ENCODE measurements around the gene IL1B.

The IL1B gene

DNA sequence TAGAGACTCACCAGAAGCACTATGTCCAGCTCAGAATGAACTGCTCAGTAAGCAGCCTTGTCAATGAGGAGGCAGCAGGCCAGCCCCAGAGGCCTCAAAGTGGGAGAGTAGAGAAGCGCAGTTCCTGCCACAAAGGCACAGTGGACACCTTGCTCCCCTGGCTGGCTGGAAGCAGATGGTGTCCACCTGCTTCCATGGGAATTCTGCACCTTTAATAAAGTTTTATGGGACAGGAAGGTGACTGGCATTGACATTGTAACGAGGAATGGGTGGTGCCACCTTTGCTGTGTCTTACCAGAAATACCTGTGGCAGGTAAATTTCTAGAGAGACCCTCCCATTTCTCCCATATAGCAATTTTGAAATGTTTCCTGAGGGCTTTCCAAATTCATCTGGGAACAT, 6.7 kb upstream of the IL1B start:
- peaks cover 45 to 85% (median 51%) of the 10 kb centered on the region in 10 experiments for H3K4me1 ChIP-seq
- peak overlapping the region in 9 of 11 experiments; percentile 14 to 98 (median 89); a peak in 13 of 22 replicates for H3K4me2 ChIP-seq
- no peaks in the 10 kb centered on the region for H3K27me3 ChIP-seq
- no peak overlapping the region for H3K9ac ChIP-seq
- H3K36me3 ChIP-seq: peaks cover 0 to 15% (median 0%) of the 10 kb centered on the region in 11 experiments; a peak in 4 of 22 replicates
- no peak for TF ChIP-seq Cebpa-rat (IDR thresholded peaks at IDR 0.05)
- no peaks in the 10 kb centered on the region for H4K20me1 ChIP-seq
- peak overlapping the region; percentile 34 to 98 (median 96); a peak in 21 of 22 replicates for H3K27ac ChIP-seq
- H3K4me3 ChIP-seq: no peak overlapping the region; a peak in 1 of 20 replicates
- H3K9me3 ChIP-seq (replicated peaks in 1 of 11): peaks cover 12 to 96% (median 80%) of the 10 kb centered on the region in 11 experiments; a peak in 21 of 22 replicates

DNA sequence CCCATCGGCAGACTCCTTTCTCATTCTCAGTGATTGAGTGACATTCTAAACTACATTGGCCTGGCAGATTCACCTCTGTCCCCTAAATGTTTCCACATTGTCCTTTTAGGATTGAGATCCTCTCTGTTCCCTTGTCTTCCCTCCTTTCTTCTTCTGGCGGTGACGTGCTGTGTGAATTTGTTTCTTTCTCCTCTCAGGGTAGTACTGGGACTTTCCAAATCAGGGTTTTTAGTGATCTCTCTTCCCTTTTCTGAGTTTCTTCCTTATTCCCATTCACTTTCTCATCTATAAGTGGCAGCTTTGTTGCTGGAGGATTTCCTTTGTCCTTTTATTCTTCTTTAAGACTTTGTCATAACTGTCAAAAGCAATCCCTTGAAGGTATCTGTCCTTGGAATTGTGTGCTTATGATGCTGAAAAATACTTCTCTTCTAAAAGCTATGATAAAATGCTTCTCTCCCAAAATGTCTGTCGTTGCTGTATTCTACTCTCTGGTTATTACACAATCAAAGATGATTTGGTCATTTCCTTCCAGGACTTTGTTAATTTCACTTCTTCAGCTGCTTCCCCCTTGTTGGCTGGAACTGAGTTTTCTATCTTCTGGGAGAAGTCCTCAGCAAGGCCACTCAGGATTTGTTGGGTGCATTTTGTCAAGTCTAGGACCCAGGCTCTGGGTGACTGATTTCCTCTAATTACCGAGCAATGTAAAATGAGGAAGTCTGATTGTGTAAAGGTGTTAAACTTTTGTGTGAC, 4.9 kb upstream of the IL1B start:
- no peaks in the 10 kb centered on the region for H4K20me1 ChIP-seq
- H3K4me1 ChIP-seq: peaks cover 63 to 97% (median 68%) of the 10 kb centered on the region in 10 experiments
- no peaks in the 10 kb centered on the region for H3K27me3 ChIP-seq
- H3K9me3 ChIP-seq (replicated peaks in 1 of 11): peaks cover 12 to 96% (median 77%) of the 10 kb centered on the region in 11 experiments; a peak in 21 of 22 replicates
- peak overlapping the region; percentile 14 to 98 (median 89) for H3K4me2 ChIP-seq
- peak; percentile 14 to 90 (median 74); a peak in 18 of 22 replicates for TF ChIP-seq Cebpa-rat (IDR thresholded peaks at IDR 0.05)
- H3K27ac ChIP-seq: peak overlapping the region; percentile 81 to 98 (median 96)
- peaks cover 0 to 27% (median 0%) of the 10 kb centered on the region in 11 experiments; a peak in 9 of 22 replicates for H3K36me3 ChIP-seq
- H3K4me3 ChIP-seq: peak overlapping the region in 4 of 10 experiments; percentile 4 to 45 (median 24); a peak in 5 of 20 replicates
- H3K9ac ChIP-seq: peak overlapping the region; percentile 63 to 86 (median 79)

DNA sequence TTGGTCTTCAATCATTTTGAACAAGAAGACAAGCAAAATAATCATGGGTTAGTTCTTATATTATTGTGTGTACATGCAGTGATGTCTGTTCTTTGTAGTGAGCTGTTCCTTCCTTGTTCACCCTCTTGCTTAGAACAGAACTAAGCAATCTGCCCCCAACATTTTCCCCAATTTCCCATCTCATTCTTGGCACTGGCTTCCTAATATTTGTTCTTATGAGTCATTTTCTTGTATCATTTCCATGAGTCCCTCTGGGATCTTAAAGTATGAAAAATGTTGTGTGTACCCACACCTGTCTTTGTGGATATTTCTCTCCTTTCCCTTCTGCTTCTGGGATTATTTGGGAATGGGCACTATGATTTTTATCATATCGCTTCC, 3.5 kb upstream of the IL1B start:
- peaks cover 8 to 33% (median 14%) of the 10 kb centered on the region in 11 experiments for H3K36me3 ChIP-seq
- H3K9me3 ChIP-seq (replicated peaks in 1 of 11): peaks cover 0 to 96% (median 75%) of the 10 kb centered on the region in 11 experiments; a peak in 18 of 22 replicates
- no peak for TF ChIP-seq Cebpa-rat (IDR thresholded peaks at IDR 0.05)
- H3K27ac ChIP-seq: peak overlapping the region; percentile 81 to 98 (median 96)
- no peaks in the 10 kb centered on the region for H3K27me3 ChIP-seq
- H3K4me2 ChIP-seq: peak overlapping the region; percentile 69 to 98 (median 89)
- H4K20me1 ChIP-seq: peaks cover 0 to 14% (median 0%) of the 10 kb centered on the region in 11 experiments; a peak in 3 of 22 replicates
- peak overlapping the region in 8 of 10 experiments; percentile 6 to 45 (median 30); a peak in 13 of 20 replicates for H3K4me3 ChIP-seq
- H3K9ac ChIP-seq: peak overlapping the region; percentile 63 to 86 (median 79); a peak in 20 of 22 replicates
- H3K4me1 ChIP-seq: peaks cover 77 to 98% (median 81%) of the 10 kb centered on the region in 10 experiments

DNA sequence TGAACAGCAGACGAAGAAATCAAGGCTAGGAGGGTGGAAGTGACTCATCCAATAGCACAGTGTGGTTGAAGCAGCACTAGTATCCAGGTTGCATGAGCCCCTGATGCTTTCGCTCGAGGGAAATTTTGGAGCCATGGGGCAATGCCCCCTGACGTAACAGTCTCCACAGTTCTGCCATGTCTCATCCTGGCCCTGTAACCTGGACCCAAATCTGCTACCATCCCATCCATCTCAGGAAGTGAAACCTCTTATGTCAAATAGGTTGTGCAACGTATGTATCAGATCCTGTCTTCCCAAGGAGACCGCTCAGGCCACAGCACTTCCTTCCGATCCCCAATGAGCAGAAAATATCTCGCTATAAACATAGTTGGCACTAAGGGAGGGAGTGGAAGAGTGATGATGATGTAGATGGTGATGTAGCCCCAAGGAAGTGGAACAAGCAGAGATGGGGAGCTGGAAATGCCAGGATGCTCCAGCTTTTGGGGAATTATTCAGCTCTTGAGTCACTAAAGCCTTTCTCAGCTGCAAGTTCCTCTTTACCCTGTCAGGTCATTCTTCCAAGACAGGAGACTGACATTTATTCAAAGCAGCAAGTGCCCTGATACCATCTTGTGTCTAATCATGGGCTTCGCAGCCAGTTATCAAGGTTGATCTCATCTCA, 3.0 kb upstream of the IL1B start:
- peak overlapping the region; percentile 69 to 98 (median 89) for H3K4me2 ChIP-seq
- TF ChIP-seq Cebpa-rat (IDR thresholded peaks at IDR 0.05): peak; percentile 94 to 100 (median 99)
- no peaks in the 10 kb centered on the region for H3K27me3 ChIP-seq
- H3K27ac ChIP-seq: peak overlapping the region; percentile 81 to 98 (median 96)
- H3K9ac ChIP-seq: peak overlapping the region; percentile 63 to 86 (median 79); a peak in 21 of 22 replicates
- H4K20me1 ChIP-seq: peaks cover 0 to 19% (median 0%) of the 10 kb centered on the region in 11 experiments; a peak in 5 of 22 replicates
- peaks cover 0 to 96% (median 75%) of the 10 kb centered on the region in 11 experiments; a peak in 18 of 22 replicates for H3K9me3 ChIP-seq (replicated peaks in 1 of 11)
- H3K4me3 ChIP-seq: peak overlapping the region in 7 of 10 experiments; percentile 11 to 77 (median 32); a peak in 11 of 20 replicates
- H3K4me1 ChIP-seq: peaks cover 81 to 98% (median 85%) of the 10 kb centered on the region in 10 experiments
- H3K36me3 ChIP-seq: peaks cover 13 to 38% (median 19%) of the 10 kb centered on the region in 11 experiments

GRCh38 chr2:112836163-112836560, 417 bp downstream of the IL1B start:
- Histone ChIP-seq H4K20me1 (peaks cover 0 to 53% (median 0%) of the 10 kb centered on the region in 11 experiments; a peak in 6 of 22 replicates), H3K27ac (peak overlapping the region; percentile 72 to 98 (median 96)), H3K4me1 (peaks cover 81 to 100% (median 99%) of the 10 kb centered on the region in 10 experiments), H3K36me3 (peaks cover 41 to 72% (median 53%) of the 10 kb centered on the region in 11 experiments), H3K9ac (peak overlapping the region; percentile 77 to 88 (median 84)), H3K27me3 (no peaks in the 10 kb centered on the region), H3K4me2 (peak overlapping the region; percentile 76 to 98 (median 89)), H3K4me3 (peak overlapping the region; percentile 58 to 77 (median 70)), H3K9me3 (replicated peaks in 1 of 11) (peaks cover 0 to 96% (median 84%) of the 10 kb centered on the region in 11 experiments; a peak in 18 of 22 replicates)
- TF ChIP-seq Cebpa-rat (IDR thresholded peaks at IDR 0.05): no peak

- H3K27me3 ChIP-seq: no peaks in the 10 kb centered on the region
- peak overlapping the region; percentile 58 to 77 (median 70) for H3K4me3 ChIP-seq
- peaks cover 0 to 96% (median 84%) of the 10 kb centered on the region in 11 experiments; a peak in 19 of 22 replicates for H3K9me3 ChIP-seq (replicated peaks in 1 of 11)
- H3K4me2 ChIP-seq: peak overlapping the region; percentile 76 to 98 (median 89)
- H3K4me1 ChIP-seq: peaks cover 79 to 100% (median 98%) of the 10 kb centered on the region in 10 experiments
- TF ChIP-seq Cebpa-rat (IDR thresholded peaks at IDR 0.05): no peak
- peaks cover 46 to 73% (median 58%) of the 10 kb centered on the region in 11 experiments for H3K36me3 ChIP-seq
- H3K27ac ChIP-seq: peak overlapping the region; percentile 72 to 98 (median 96)
- peaks cover 0 to 58% (median 0%) of the 10 kb centered on the region in 11 experiments; a peak in 6 of 22 replicates for H4K20me1 ChIP-seq
- H3K9ac ChIP-seq: peak overlapping the region; percentile 77 to 88 (median 84)
Measured at GRCh38 chr2:112835536-112836162, 930 bp downstream of the IL1B start.

DNA sequence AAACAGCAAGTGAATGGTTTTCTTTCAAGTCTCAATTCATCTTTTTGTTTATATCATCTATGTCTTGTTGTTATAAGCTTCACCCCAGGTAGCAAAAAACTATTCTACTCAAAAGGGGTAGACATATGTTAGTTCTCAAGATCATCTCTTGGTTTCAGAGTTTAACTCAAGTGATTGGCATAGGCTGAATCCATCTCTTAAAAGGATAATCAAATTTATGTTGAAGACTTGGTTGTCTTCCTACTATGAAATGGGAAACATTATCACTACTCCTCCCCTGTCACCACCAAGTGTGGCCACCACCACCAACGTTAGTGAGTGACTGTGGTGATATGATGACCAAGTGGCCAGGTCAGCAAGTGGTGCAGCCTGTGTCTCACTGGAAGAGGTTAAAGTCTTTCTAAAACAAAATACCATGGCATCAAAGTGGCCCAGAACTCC, 1.5 kb downstream of the IL1B start:
- H3K36me3 ChIP-seq: peaks cover 52 to 75% (median 64%) of the 10 kb centered on the region in 11 experiments
- H3K9me3 ChIP-seq (replicated peaks in 1 of 11): peaks cover 0 to 96% (median 84%) of the 10 kb centered on the region in 11 experiments; a peak in 19 of 22 replicates
- no peak for TF ChIP-seq Cebpa-rat (IDR thresholded peaks at IDR 0.05)
- peak overlapping the region; percentile 72 to 98 (median 96) for H3K27ac ChIP-seq
- peak overlapping the region; percentile 76 to 98 (median 89) for H3K4me2 ChIP-seq
- peaks cover 73 to 100% (median 98%) of the 10 kb centered on the region in 10 experiments for H3K4me1 ChIP-seq
- H3K4me3 ChIP-seq: peak overlapping the region; percentile 58 to 77 (median 70)
- H4K20me1 ChIP-seq: peaks cover 0 to 63% (median 0%) of the 10 kb centered on the region in 11 experiments; a peak in 6 of 22 replicates
- no peaks in the 10 kb centered on the region for H3K27me3 ChIP-seq
- peak overlapping the region; percentile 77 to 88 (median 84) for H3K9ac ChIP-seq

Data from BLaER1 treated with 17β-estradiol and CSF1 and Interleukin-3, amounts not matched to agents 10 nM and 100 nM (cell line).